Hypothalamus (tissue), 51 donors: ENCODE results near the gene CCND1.
A peak's percentile ranks its signal among the peaks of the same experiment; 100 is the strongest.

Experiments
- DNase-seq, 51 donors: peaks; one replicate each; lab custom pipeline; 2025; lab: John Stamatoyannopoulos, UW

The CCND1 gene

GRCh38 chr11:69639831-69640230, 1.1 kb upstream of the CCND1 start:
- DNase-seq: no peak

- DNase-seq: peak in 4 of 51 donors; percentile 13 to 48 (median 26)
Observed at GRCh38 chr11:69640260-69640994, 529 bp upstream of the CCND1 start.

- no peak for DNase-seq
Observed at GRCh38 chr11:69641681-69642548, 959 bp downstream of the CCND1 start.

GRCh38 chr11:69642549-69642912, 1.6 kb downstream of the CCND1 start:
- DNase-seq: no peak

GRCh38 chr11:69642913-69643632, 2.1 kb downstream of the CCND1 start:
- DNase-seq: peak in 42 of 51 donors; percentile 10 to 82 (median 44)

- DNase-seq: no peak
Observed at GRCh38 chr11:69643646-69644045, 2.7 kb downstream of the CCND1 start.

- DNase-seq: peak in 28 of 51 donors; percentile 10 to 65 (median 44)
Observed at GRCh38 chr11:69644071-69644961, 3.4 kb downstream of the CCND1 start.

- DNase-seq: no peak
Observed at GRCh38 chr11:69644962-69645675, 4.2 kb downstream of the CCND1 start.

GRCh38 chr11:69645801-69646492, 5.0 kb downstream of the CCND1 start:
- DNase-seq: no peak

- no peak for DNase-seq
Observed at GRCh38 chr11:69646493-69647389, 5.8 kb downstream of the CCND1 start.

GRCh38 chr11:69647390-69647748, 6.4 kb downstream of the CCND1 start:
- no peak for DNase-seq

GRCh38 chr11:69647761-69648497, 7.0 kb downstream of the CCND1 start:
- no peak for DNase-seq

- DNase-seq: no peak
Observed at GRCh38 chr11:69648679-69649575, 8.0 kb downstream of the CCND1 start.

- no peak for DNase-seq
Observed at GRCh38 chr11:69649576-69649900, 8.6 kb downstream of the CCND1 start.

- DNase-seq: no peak
Observed at GRCh38 chr11:69650081-69650831, 9.3 kb downstream of the CCND1 start.
